Prostate gland (tissue), 2 donors: ENCODE measurements around the gene NRXN3.

Source experiments
- POLR2A ChIP-seq: fragments of 450-650 bp; IDR thresholded peaks from one replicate; pipeline ENCODE4 v1.6.1; 2016; ENCODE audit warnings: antibody characterized with exemption, mild to moderate bottlenecking
- TF ChIP-seq, protein P1 (sequence below), 4 experiments: fragments of 200-600 bp in 2 of 4; fragments of 450-650 bp in 2 of 4; sonication (generic) in 2 of 4; IDR thresholded peaks; 1 replicate in 3 of 4; 2 replicates in 1 of 4; pipeline ENCODE4 v1.5.1; 2016 to 2019; ENCODE audit warnings: antibody characterized with exemption in 4 of 4, mild to moderate bottlenecking in 2 of 4, moderate library complexity in 2 of 4

- no peak for TF ChIP-seq POLR2A
- TF ChIP-seq, protein P1, sequence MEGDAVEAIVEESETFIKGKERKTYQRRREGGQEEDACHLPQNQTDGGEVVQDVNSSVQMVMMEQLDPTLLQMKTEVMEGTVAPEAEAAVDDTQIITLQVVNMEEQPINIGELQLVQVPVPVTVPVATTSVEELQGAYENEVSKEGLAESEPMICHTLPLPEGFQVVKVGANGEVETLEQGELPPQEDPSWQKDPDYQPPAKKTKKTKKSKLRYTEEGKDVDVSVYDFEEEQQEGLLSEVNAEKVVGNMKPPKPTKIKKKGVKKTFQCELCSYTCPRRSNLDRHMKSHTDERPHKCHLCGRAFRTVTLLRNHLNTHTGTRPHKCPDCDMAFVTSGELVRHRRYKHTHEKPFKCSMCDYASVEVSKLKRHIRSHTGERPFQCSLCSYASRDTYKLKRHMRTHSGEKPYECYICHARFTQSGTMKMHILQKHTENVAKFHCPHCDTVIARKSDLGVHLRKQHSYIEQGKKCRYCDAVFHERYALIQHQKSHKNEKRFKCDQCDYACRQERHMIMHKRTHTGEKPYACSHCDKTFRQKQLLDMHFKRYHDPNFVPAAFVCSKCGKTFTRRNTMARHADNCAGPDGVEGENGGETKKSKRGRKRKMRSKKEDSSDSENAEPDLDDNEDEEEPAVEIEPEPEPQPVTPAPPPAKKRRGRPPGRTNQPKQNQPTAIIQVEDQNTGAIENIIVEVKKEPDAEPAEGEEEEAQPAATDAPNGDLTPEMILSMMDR (IDR thresholded peaks at IDR 0.05), result no peak
Measured at GRCh38 chr14:79904497-79904896, 1734.3 kb downstream of the NRXN3 start.
